Gastroesophageal sphincter (tissue), 3 donors: ENCODE data around the gene ANO2.

ENCODE experiments used
- CTCF ChIP-seq, 4 experiments: fragments of 200-600 bp in 2 of 4; fragments of 450-650 bp in 2 of 4; sonication (generic) in 1 of 4; IDR thresholded peaks; one replicate each; pipeline ENCODE4 v1.5.1; 2017 to 2019; ENCODE audit warnings: antibody characterized with exemption in 4 of 4, mild to moderate bottlenecking in 2 of 4, moderate library complexity in 2 of 4
- EP300 ChIP-seq: sonication (generic); formaldehyde crosslinking; IDR thresholded peaks from one replicate; pipeline ENCODE4 v1.6.1; 2017; ENCODE audit warnings: antibody characterized with exemption, mild to moderate bottlenecking
- POLR2A ChIP-seq, 2 donors: fragments of 450-650 bp; IDR thresholded peaks; one replicate each; pipeline ENCODE4 v1.6.1; 2017; ENCODE audit warnings: antibody characterized with exemption in 2 of 2, mild to moderate bottlenecking in 2 of 2, moderate library complexity in 1 of 2
- POLR2AphosphoS5 ChIP-seq: sonication (generic); formaldehyde crosslinking; IDR thresholded peaks from one replicate; pipeline ENCODE4 v1.6.1; 2017; ENCODE audit warnings: antibody characterized with exemption

- TF ChIP-seq CTCF (IDR thresholded peaks at IDR 0.05) = no peak
- no peak for TF ChIP-seq POLR2AphosphoS5
- TF ChIP-seq POLR2A (IDR thresholded peaks at IDR 0.05) = no peak
- TF ChIP-seq EP300 = no peak
These were observed 227.0 kb downstream of the ANO2 start for GRCh38 chr12:5718073-5718472.
